BLaER1 treated with 17β-estradiol and CSF1 and Interleukin-3, amounts not matched to agents 10 nM and 100 nM (cell line): ENCODE measurements around the gene NSFL1C.
A peak's percentile ranks its signal among the peaks of the same experiment; 100 is the strongest.

Experiments used
- H3K27ac ChIP-seq, 11 experiments: shearing (Covaris generic); formaldehyde crosslinking; 2 replicates each; pipeline ENCODE4 v1.8.1; 2022
- H3K27me3 ChIP-seq, 11 experiments: shearing (Covaris generic); formaldehyde crosslinking; 2 replicates each; pipeline ENCODE4 v1.8.1; 2022
- H3K36me3 ChIP-seq, 11 experiments: shearing (Covaris generic); formaldehyde crosslinking; 2 replicates each; pipeline ENCODE4 v1.8.1; 2022
- H3K4me1 ChIP-seq, 10 experiments: shearing (Covaris generic); formaldehyde crosslinking; 2 replicates each; pipeline ENCODE4 v1.8.1; 2022
- H3K4me2 ChIP-seq, 11 experiments: shearing (Covaris generic); formaldehyde crosslinking; 2 replicates each; pipeline ENCODE4 v1.8.1; 2022
- H3K4me3 ChIP-seq, 10 experiments: shearing (Covaris generic); formaldehyde crosslinking; 2 replicates each; pipeline ENCODE4 v1.8.1; 2022
- H3K9ac ChIP-seq, 11 experiments: shearing (Covaris generic); formaldehyde crosslinking; 2 replicates each; pipeline ENCODE4 v1.8.1; 2022
- H3K9me3 ChIP-seq, 11 experiments: shearing (Covaris generic); formaldehyde crosslinking; replicated peaks in 1 of 11; 2 replicates each; pipeline ENCODE4 v1.8.1; 2022
- H4K20me1 ChIP-seq, 11 experiments: shearing (Covaris generic); formaldehyde crosslinking; 2 replicates each; pipeline ENCODE4 v1.8.1; 2022
- Cebpa-rat ChIP-seq, 11 experiments: shearing (Covaris generic); IDR thresholded peaks; 2 replicates each; pipeline ENCODE4 v1.8.1; 2022

The NSFL1C gene

DNA sequence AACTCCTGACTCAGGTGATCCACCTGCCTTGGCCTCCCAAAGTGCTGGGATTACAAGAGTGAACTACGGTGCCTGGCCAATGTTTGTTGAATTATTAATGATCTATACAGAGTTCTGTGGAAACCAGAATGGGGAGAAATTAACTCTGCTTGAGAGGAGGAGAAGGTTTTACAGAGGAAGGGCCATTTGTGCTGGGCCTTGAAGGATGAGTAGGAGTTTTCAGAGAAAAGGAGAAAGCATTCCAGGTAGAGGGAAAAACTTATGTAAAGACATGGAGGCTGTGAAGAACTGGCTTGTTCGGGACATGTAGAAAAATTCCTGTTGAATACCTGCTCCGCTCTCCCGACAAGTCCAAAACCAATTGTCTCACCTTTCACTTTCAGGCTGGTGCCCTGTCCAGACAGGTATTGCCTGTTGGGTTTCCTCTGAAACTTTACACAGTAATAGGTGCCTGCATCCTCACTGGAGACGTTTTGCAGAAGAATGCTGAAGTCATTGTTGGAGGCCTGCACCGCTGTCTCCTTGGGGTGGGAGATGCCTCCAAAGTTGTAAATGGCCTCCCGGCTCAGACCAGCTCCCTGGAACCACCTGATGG, 11.3 kb upstream of the NSFL1C start:
- peak overlapping the region in 5 of 11 experiments; percentile 8 to 65 (median 54); a peak in 9 of 22 replicates for H3K4me2 ChIP-seq
- H3K36me3 ChIP-seq, result peaks cover 0 to 63% (median 3%) of the 10 kb centered on the region in 11 experiments; a peak in 10 of 22 replicates
- no peak for TF ChIP-seq Cebpa-rat (IDR thresholded peaks at IDR 0.05)
- no peaks in the 10 kb centered on the region for H3K27me3 ChIP-seq
- no peak overlapping the region for H3K9ac ChIP-seq
- peaks cover 0 to 77% (median 13%) of the 10 kb centered on the region in 10 experiments; a peak in 13 of 20 replicates for H3K4me1 ChIP-seq
- H3K9me3 ChIP-seq, result no peaks in the 10 kb centered on the region
- H3K4me3 ChIP-seq, result no peak overlapping the region
- peaks cover 0 to 44% (median 0%) of the 10 kb centered on the region in 11 experiments; a peak in 6 of 22 replicates for H4K20me1 ChIP-seq
- H3K27ac ChIP-seq, result 0 out of 22 replicates have a peak overlapping the region, but pooled peaks of 1 of the 11 experiments have one; percentile 4

DNA sequence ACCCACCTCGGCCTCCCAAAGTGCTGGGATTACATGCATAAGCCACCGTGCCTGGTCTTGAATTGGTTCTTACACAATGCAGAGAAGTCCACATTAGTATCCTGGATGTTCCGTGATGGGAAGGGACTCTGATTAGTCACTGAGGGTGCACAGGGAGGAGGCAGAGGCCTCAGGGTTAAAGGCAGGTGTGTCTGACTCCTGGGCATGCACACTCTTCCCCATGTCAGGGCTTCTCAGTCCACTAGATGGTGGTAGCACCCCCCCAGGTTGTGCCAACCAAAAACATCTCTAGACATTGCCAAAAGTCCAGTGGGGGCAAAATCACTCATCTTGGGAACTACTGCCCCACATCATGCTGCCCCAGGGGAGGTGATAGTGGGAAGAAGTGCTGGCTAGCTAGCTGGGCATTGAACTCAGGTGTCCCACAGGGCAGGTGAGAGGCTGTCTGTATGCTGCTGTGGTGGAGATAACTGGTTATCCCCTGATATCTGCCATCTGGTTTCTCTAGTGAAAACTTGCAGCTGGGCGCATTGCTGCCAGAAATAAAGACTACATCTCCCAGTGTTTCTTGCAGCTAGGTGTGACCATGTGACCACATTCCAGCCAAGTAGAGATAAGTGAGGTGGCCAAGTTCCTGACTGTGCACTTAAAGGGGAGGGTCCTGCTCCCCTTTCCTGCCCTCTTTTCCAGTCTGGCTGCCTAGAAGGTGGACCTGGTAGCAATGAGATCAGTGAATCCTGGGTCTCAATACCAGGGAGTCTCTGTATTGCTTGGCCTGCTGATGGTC, 8.4 kb upstream of the NSFL1C start:
- Histone ChIP-seq H3K27me3 (no peaks in the 10 kb centered on the region), H3K36me3 (peaks cover 0 to 45% (median 3%) of the 10 kb centered on the region in 11 experiments; a peak in 10 of 22 replicates), H3K4me3 (no peak overlapping the region), H3K9me3 (no peaks in the 10 kb centered on the region), H3K4me2 (no peak overlapping the region), H3K4me1 (peaks cover 0 to 79% (median 19%) of the 10 kb centered on the region in 10 experiments; a peak in 13 of 20 replicates), H3K9ac (no peak overlapping the region), H3K27ac (no peak overlapping the region), H4K20me1 (peaks cover 0 to 31% (median 0%) of the 10 kb centered on the region in 11 experiments; a peak in 5 of 22 replicates)
- no peak for TF ChIP-seq Cebpa-rat (IDR thresholded peaks at IDR 0.05)

GRCh38 chr20:1474325-1474724, 7.7 kb upstream of the NSFL1C start:
- Histone ChIP-seq H3K9me3 (no peaks in the 10 kb centered on the region), H3K4me1 (peaks cover 0 to 79% (median 19%) of the 10 kb centered on the region in 10 experiments; a peak in 13 of 20 replicates), H3K27ac (no peak overlapping the region), H3K9ac (no peak overlapping the region), H3K4me3 (no peak overlapping the region), H3K4me2 (no peak overlapping the region), H3K36me3 (peaks cover 0 to 38% (median 3%) of the 10 kb centered on the region in 11 experiments; a peak in 9 of 22 replicates), H3K27me3 (no peaks in the 10 kb centered on the region), H4K20me1 (peaks cover 0 to 26% (median 0%) of the 10 kb centered on the region in 11 experiments; a peak in 4 of 22 replicates)
- no peak for TF ChIP-seq Cebpa-rat (IDR thresholded peaks at IDR 0.05)

GRCh38 chr20:1473246-1474220, 6.9 kb upstream of the NSFL1C start:
- no peak overlapping the region for H3K4me3 ChIP-seq
- H3K4me2 ChIP-seq, result peak overlapping the region in 6 of 11 experiments; percentile 36 to 84 (median 62); a peak in 12 of 22 replicates
- H4K20me1 ChIP-seq, result peaks cover 0 to 23% (median 0%) of the 10 kb centered on the region in 11 experiments; a peak in 4 of 22 replicates
- no peak for TF ChIP-seq Cebpa-rat (IDR thresholded peaks at IDR 0.05)
- peaks cover 0 to 30% (median 0%) of the 10 kb centered on the region in 11 experiments; a peak in 7 of 22 replicates for H3K36me3 ChIP-seq
- H3K9ac ChIP-seq, result peak overlapping the region in 3 of 11 experiments; percentile 8 to 21 (median 11); a peak in 1 of 22 replicates
- peaks cover 0 to 4% (median 0%) of the 10 kb centered on the region in 11 experiments; a peak in 3 of 22 replicates for H3K9me3 ChIP-seq
- peak overlapping the region in 2 of 11 experiments; percentile 2 to 7; a peak in 1 of 22 replicates for H3K27ac ChIP-seq
- H3K4me1 ChIP-seq, result peaks cover 0 to 79% (median 17%) of the 10 kb centered on the region in 10 experiments; a peak in 13 of 20 replicates
- peaks cover 0 to under 1% (median 0%) of the 10 kb centered on the region in 11 experiments; a peak in 1 of 22 replicates for H3K27me3 ChIP-seq

DNA sequence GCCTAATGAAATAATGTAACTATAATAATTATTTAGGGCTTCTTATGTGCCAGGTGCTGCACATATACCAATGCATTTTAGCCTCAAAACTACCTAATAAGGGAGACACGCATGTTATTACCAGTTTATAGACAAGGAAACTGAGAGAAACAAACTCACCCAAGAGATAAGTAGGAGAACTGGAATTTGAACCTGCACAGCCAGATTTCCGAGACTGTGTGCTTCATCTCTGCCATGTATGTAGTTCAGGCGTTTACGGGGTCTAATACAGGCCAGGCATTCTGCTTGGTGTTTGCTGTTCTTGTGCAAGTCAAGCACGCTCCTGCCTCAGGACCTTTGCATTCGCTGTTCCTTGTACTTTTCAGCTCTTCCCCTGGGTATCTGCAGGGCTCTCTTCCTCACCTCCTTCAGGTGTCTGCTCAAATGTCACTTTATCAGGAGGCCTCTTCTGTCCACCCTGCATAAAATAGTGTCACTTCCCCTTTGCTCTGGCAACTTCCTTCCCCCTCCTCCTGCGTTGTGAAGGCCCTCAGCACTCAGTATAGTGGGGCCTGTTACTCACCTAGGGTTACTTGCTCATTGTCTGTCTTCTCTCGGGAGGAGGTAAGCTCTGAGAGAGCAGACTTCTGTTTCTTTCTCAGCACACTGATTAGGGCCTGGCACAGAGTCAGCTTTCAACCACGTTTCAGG, 6.1 kb upstream of the NSFL1C start:
- Histone ChIP-seq H3K27ac (peak overlapping the region in 2 of 11 experiments; percentile 2 to 7; a peak in 1 of 22 replicates), H3K4me2 (peak overlapping the region in 6 of 11 experiments; percentile 36 to 84 (median 62); a peak in 13 of 22 replicates), H3K9ac (0 out of 22 replicates have a peak overlapping the region, but pooled peaks of 1 of the 11 experiments have one; percentile 21), H3K36me3 (peaks cover 0 to 22% (median 0%) of the 10 kb centered on the region in 11 experiments; a peak in 5 of 22 replicates), H3K4me3 (no peak overlapping the region), H4K20me1 (peaks cover 0 to 18% (median 0%) of the 10 kb centered on the region in 11 experiments; a peak in 3 of 22 replicates), H3K27me3 (peaks cover 0 to 9% (median 0%) of the 10 kb centered on the region in 11 experiments; a peak in 2 of 22 replicates), H3K4me1 (peaks cover 4 to 80% (median 23%) of the 10 kb centered on the region in 10 experiments), H3K9me3 (peaks cover 0 to 10% (median 0%) of the 10 kb centered on the region in 11 experiments; a peak in 3 of 22 replicates)
- no peak for TF ChIP-seq Cebpa-rat (IDR thresholded peaks at IDR 0.05)

DNA sequence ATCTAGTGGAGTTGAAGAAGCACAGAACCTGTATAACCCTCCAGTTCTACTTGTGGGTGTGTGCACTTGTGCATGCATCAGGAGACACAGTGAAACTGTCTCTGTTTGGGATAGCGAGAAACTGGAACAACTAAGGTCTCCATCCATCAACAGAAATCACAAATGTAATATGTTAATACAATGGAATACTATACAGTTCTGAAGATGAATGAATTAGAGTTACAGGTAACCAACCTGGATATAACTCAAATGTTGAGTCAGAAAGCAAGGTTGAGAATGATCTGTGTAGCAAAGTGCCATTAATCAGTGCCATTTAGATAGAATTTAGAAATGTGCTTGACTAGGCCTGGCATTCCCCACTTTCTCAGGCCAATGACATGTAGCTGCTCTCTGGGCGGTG, 4.6 kb upstream of the NSFL1C start:
- no peak overlapping the region for H3K4me3 ChIP-seq
- H3K9ac ChIP-seq, result no peak overlapping the region
- H3K36me3 ChIP-seq, result peaks cover 0 to 7% (median 0%) of the 10 kb centered on the region in 11 experiments; a peak in 2 of 22 replicates
- peaks cover 12 to 79% (median 31%) of the 10 kb centered on the region in 10 experiments for H3K4me1 ChIP-seq
- peaks cover 0 to 9% (median 0%) of the 10 kb centered on the region in 11 experiments; a peak in 2 of 22 replicates for H3K27me3 ChIP-seq
- no peak overlapping the region for H3K27ac ChIP-seq
- peaks cover 0 to 10% (median under 1%) of the 10 kb centered on the region in 11 experiments; a peak in 10 of 22 replicates for H4K20me1 ChIP-seq
- H3K9me3 ChIP-seq, result peaks cover 0 to 10% (median 0%) of the 10 kb centered on the region in 11 experiments; a peak in 3 of 22 replicates
- H3K4me2 ChIP-seq, result peak overlapping the region in 2 of 11 experiments; percentile 53 to 84; a peak in 4 of 22 replicates
- TF ChIP-seq Cebpa-rat (IDR thresholded peaks at IDR 0.05), result no peak
